Stomach (tissue), 4 donors: Measurements from ENCODE around the gene KLK11.

Source experiments
- EP300 ChIP-seq: sonication (generic); formaldehyde crosslinking; IDR thresholded peaks from one replicate; pipeline ENCODE4 v1.6.1; 2017; ENCODE audit warnings: antibody characterized with exemption
- POLR2A ChIP-seq, 4 donors: fragments of 450-650 bp; IDR thresholded peaks; one replicate each; pipeline ENCODE4 v1.6.1; 2016; ENCODE audit warnings: antibody characterized with exemption in 4 of 4, control low read depth in 2 of 4, mild to moderate bottlenecking in 1 of 4, moderate library complexity in 1 of 4
- TF ChIP-seq, protein P1 (sequence below), 7 experiments: fragments of 450-650 bp in 4 of 7; fragments of 200-600 bp in 3 of 7; sonication (generic) in 3 of 7; IDR thresholded peaks; one replicate each; pipeline ENCODE4 v1.5.1; 2016 to 2019; ENCODE audit warnings: antibody characterized with exemption in 7 of 7, control low read depth in 2 of 7, mild to moderate bottlenecking in 1 of 7

- TF ChIP-seq, protein P1, sequence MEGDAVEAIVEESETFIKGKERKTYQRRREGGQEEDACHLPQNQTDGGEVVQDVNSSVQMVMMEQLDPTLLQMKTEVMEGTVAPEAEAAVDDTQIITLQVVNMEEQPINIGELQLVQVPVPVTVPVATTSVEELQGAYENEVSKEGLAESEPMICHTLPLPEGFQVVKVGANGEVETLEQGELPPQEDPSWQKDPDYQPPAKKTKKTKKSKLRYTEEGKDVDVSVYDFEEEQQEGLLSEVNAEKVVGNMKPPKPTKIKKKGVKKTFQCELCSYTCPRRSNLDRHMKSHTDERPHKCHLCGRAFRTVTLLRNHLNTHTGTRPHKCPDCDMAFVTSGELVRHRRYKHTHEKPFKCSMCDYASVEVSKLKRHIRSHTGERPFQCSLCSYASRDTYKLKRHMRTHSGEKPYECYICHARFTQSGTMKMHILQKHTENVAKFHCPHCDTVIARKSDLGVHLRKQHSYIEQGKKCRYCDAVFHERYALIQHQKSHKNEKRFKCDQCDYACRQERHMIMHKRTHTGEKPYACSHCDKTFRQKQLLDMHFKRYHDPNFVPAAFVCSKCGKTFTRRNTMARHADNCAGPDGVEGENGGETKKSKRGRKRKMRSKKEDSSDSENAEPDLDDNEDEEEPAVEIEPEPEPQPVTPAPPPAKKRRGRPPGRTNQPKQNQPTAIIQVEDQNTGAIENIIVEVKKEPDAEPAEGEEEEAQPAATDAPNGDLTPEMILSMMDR (IDR thresholded peaks at IDR 0.05): no peak
- no peak for TF ChIP-seq EP300
- TF ChIP-seq POLR2A (IDR thresholded peaks at IDR 0.05): no peak
Measured at GRCh38 chr19:51023946-51024345, 2.5 kb downstream of the KLK11 start.
